Measurements from ENCODE around the gene RPL28.
"Not testable (repeated sequence)": the region's sequence is repeated elsewhere in the genome, so short reads cannot be mapped to it uniquely, and the experiment has no call there.

Gene RPL28

DNA sequence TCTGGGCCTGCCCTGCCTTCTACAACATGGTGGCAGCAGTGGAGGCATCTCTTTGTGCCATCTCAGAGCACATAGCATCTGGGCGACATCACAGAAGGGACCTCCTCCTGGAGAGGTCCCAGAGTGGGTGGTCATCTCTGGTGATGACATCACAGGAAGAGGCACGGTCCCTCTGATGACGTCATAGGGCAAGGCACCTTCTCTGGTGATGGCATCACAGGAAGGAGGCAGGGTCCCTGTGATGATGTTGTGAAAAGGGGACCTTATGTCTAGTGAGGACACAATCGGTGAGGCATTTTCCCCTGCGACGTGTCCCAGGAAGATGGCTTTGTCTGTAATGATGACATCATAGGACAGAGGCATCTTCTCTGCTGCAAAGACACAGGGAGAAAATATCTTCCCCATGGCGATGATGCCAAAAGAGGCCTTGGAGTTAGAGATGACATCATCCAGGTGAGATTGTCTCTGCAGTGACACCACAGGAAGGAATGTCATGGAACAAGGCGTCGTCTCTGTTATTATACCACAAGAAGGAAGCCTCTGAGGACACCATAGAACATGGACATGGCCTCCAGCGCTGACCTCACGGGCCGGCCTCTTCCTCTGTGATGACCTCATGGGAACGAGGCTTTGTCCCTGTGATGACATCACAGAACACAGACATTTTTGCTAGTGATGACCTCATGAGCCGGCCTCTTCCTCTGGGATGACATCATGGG is 46.7 kb downstream of the RPL28 start:
- DNase-seq, result no peak

GRCh38 chr19:55433292-55433691 is 47.6 kb downstream of the RPL28 start:
- DNase-seq, result no peak

DNA sequence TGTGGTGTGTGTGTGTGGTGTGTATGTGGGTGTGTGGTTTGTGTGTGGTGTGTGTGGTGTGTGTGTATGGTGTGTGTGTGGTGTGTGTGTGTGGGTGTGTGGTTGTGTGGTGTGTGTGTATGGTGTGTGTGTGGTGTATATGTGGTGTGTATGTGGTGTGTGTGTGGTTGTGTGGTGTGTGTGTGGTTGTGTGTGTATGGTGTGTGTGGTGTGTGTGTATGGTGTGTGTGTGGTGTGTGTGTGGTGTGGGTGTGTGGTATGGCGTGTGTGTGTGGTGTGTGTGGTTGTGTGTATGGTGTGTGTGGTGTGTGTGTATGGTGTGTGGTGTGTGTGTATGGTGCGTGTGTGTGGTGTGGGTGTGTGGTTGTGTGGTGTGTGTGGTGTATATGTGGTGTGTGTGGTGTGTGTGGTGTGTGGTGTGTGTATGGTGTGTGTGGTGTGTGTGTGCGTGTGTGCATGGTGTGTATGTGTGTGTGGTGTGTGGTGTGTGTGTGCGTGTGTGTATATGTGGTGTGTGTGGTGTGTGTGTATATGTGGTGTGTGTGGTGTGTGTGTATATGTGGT is 48.7 kb downstream of the RPL28 start:
- DNase-seq, result no peak

DNA sequence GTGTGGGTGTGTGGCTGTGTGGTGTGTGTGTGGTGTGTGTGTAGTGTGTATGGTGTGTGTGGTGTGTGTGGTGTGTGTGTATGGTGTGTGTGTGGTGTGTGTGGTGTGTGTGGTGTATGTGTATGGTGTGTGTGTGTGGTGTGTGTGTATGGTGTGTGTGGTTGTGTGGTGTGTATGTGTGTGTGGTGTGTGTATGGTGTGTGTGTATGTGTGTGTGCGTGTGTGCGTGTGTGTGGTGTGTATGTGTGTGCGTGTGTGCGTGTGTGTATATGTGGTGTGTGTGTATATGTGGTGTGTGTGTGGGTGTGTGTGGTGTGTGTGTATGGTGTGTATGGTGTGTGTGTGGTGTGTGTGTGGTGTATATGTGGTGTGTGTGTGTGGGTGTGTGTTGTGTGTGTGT is 49.3 kb downstream of the RPL28 start:
- no peak for DNase-seq

GRCh38 chr19:55436847-55437246 is 51.1 kb downstream of the RPL28 start:
- no peak for DNase-seq

DNA sequence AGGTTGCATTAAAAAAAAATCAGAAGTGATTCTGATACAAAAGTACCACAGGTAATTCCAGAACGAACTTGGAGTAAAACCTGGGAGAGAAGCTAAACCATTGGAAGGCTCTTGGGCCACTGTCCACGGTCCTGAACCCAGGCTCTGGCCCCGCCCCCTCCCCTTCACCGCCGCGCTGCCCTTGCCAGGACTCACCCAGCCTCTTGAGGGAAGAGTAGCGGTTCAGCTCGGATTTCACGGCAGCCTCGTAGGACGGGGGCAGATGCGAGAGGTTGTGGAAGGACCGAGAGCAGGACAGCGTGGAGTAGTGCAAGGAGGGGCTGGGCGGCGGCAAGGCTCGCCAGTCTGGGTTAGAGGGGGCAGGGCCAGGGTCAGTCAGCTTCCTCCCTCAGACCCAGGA is 51.7 kb downstream of the RPL28 start:
- DNase-seq, result no peak

DNA sequence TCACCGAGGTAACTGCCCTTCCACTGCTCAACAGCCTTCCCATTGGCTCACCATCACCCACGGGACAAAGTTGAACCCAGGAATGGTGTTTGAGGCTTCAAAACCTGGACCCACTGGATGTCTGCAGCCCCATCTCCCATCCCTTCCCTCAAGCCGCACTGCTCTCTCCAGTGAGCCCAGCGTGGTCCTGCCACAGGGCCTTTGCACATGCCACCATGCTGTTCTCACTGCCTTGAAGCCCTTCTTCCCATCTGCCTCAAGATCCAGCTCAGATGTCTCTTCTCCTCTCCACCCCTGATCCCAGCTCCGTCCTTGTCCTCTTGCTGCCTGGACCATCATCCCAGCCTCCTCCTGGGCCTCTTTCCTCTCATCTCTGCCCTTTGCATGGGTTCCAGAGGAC is 53.3 kb downstream of the RPL28 start:
- DNase-seq, result no peak

- no peak for DNase-seq
Measured at GRCh38 chr19:55440411-55441105, 54.8 kb downstream of the RPL28 start.

DNA sequence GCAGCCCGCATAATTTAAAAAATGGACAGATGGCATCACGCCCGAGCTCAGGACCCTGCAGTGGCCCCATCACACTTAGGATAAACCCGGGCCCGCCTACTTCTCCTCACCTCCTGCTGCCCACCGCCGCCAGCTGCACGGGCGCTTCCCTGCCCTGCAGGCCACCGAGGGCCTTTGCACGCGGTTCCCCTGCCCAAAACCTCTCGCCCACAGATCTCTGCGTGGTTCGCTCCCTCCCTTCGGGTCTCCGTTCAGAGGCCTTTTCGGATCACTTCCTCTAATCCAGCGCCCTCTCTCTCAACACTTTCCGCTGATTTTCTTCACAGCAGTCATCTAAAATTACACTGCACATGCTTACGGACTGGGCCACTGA is 55.6 kb downstream of the RPL28 start:
- DNase-seq, result no peak

DNA sequence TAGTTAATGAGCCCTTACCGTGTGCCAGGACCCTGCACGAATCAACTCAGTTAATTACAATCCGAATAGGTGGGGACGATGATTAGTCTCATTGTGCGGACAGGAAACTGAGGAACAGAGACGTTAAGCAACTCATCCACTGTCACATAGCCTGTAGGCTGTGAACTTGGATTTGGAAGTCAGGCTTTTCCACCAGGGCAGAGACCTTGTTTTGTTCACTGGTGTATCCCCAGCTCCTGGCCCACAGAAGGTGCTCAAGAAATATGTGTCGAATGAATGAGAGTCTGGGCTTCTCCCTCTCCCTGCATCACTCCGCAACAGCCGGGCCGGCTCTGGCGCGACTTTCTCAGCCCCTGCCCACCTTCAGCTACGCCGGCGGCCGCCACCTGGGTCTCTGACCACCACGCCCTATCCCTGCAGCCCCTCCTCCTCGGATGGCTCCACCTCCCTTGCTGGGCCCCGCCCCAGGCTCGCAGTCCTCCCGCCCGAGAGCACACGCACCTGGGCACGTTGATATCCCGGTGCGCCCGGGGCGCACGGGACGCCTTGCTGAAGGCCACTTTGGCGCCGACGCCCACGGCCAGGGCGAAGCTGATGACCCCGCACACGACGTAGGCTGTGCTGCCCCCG is 56.1 kb downstream of the RPL28 start:
- no peak for DNase-seq

DNA sequence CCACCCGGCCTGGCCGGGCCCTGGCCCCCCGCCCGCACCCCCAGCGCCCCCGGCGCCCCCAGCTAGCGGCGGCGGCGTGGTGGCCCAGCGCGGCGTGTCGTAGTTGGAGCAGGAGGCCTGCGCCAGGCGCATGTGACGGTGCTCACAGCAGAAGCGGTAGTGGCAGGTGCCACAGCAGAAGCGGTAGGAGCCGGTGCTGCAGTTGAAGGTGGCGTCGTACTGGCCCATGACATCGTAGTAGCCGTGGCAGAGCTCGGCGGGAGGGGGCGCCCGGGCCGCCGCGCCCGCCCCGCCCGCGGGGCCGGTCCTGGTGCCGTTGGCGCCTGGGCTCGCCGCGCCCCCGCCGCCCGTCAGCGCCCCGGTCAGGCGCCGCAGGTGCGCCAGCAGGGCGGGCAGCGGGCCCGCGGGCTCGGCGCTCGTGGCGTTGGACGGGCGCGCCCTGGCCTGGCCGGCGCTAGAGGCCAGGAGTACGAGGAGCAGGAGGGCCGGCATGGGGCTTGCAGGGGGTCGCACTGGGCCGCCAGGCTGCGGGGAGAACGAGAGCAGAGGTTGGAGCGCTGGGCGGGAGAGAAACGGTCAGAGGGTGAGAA is 56.7 kb downstream of the RPL28 start:
- no peak for DNase-seq

DNA sequence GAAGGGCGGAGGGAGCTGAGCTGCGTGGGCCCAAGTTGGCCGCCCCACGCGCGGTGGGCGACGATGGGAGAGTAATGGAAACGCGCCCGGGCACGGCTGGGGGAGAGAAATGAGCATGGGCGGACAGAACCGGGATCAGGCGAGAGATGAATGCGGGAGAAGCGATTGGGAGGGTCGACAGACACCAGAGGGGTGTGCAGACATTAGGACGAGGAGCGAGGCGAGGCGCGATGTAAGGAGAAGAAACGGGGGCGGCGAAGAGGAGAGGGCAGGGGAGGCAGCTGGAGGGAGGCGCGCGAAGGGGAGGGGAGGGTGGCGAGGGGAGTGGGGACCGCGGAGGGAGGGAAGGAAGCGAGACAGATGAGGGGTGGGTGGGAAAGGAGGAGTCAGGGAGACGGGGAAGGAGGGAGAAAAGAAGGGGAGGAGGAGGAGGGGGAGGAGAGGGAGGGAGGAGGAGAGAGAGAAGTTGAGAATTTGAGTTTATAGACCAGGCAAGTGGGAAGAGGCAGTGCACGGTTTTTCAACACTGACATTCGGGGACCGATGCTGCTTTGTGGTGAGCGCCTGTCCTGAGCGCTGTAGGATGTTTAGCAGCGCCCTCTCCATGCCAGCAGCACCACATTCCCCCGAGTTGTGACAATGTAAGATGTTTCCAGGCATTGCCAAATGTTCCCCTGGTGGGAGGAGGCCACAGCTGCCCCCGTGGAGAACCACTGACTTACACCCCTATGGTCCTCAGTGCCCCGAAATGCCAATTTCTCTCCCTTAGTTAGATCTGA is 57.5 kb downstream of the RPL28 start, which contains the start of gene SHISA7:
TSS of gene SHISA7 (minus strand) at position 256 of the 779 bp plus-strand sequence. CDS start 437 bp downstream, outside the sequence.
- no peak for DNase-seq

GRCh38 chr19:55443824-55444480 is 58.2 kb downstream of the RPL28 start:
- DNase-seq, result no peak

DNA sequence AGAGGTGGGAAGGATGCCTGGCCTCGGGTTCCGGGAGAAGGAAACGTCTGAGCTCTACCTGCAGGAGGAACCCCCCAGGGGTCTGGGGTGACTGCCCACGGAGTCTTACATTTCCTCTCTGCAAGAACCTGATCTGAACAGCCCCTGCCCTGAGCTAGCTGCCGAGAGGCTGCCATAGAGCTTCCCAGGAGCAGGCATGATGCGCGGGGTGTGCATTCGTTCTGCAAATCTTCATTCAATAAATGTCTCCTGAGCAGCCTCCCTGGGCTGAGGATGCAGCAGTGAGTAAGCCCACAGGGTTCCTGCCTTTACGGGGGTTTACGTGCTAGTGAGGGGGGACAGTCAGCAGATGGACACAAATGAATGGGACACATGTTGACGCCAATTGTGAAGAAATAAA is 58.9 kb downstream of the RPL28 start:
- DNase-seq, result no peak

DNA sequence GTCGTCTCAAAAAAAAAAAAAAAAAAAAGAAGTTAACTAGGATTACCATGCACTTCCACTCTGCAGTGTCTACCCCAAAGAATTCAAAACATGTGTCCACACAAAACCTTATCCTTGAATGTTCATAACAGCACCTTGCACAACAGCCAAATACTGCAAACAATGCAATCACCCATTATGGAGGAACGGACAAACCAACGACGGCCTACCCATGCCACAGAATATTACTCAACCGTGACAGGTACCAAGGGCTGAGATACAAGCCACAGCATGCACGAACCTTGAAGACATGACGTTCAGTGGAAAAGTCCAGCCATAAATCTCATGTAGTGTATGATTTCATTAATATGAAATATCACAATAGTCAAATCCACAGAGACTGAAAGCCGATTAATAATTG is 60.3 kb downstream of the RPL28 start:
- DNase-seq, result no peak

DNA sequence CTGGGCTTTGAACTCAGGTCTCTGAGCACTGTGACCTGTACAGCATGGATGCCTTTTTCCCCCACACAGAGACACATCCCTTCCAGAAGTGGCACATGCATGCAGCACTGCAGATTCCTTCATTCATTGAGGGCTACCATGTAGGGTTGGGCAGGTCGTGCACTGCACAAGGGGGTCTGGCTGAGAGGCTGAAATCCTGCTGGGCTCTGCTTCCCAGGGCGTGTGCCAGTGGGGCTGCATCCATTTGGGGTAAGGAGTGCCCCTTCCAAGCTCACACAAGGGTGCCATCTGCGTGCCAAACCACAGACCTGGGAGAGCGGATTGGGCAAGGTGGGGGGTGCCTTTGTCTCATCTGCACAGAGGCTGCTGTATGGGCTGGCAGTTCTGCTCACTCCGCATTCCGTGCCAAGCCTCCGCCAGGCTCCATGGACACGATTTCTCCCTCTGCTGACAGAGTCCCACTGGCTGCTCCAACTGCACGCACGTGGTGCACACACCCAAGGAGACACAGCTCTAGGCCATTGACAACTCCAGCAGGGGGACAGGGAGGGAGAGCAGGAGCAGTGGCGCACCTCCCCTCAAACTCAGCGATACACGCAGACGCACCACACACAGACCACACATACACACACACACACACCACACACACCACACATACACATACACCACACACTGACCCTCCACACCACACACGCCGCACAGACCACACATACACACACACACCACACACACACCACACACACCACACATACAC is 61.9 kb downstream of the RPL28 start:
- no peak for DNase-seq

- DNase-seq, result not testable (repeated sequence)
Measured at GRCh38 chr19:55448175-55448490, 62.4 kb downstream of the RPL28 start.

DNA sequence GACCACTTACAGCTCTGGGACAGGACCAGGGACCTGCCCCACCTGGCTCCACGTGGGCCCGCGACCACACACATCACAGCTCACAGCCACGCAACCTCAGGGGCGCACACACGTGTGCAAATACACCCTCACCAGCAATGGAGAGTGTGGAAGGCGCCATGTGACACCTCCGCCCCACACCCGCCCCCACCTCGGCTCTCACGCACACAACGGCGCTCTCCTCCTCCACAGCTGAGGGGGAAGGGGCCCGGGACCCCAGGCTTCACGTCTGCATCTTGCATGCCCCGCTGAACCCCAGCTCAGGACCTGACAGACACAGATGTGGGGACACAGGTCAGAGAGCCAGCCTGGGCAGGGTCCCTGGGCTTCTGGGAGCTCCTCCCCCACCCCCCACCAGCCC is 63.7 kb downstream of the RPL28 start:
- no peak for DNase-seq

DNA sequence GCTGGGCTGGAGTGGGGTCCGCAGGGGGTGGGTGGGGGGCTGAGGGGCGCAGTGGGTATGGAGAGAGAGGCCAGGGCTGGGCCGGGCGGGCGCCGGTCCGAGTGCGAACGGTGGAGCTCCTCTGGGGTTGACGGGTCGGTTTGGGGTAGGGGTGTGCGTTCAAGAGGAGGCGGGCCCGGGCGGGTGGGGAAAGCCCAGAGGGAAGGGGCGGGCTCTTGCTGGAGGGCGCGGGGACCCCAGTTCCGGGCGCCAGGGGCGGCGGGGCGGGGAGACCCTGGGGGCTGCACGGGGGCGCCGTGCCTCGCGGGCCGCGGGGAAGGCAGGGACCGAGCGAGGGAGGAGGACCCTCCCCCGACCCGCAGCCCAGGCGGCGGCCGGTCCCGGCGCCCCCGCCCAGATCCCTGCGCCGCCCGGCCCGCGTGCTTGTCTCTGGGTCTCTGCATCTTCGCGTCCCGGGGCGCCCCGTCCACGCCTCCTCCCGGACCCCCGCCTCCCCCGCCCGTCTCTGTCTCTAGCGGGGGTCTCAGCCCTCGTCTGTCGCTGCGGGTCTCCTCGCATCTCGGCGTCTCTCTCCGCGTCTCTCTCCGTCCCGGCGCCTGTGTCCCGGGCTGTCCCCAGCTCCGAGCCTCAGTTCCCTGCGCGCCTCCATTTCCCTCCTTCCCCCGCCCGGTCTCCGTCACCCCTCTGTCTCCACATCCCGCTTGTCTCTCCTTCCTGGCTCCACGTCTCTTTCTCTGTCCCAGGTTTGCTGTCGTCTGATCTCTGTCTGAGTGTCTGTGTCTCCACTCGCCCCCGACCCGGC is 65.6 kb downstream of the RPL28 start:
- no peak for DNase-seq

GRCh38 chr19:55451965-55452748 is 66.4 kb downstream of the RPL28 start:
- no peak for DNase-seq
